ENCODE results near the gene TERT.
"Not testable (repeated sequence)": the region's sequence is repeated elsewhere in the genome, so short reads cannot be mapped to it uniquely, and the experiment has no call there.

DNA sequence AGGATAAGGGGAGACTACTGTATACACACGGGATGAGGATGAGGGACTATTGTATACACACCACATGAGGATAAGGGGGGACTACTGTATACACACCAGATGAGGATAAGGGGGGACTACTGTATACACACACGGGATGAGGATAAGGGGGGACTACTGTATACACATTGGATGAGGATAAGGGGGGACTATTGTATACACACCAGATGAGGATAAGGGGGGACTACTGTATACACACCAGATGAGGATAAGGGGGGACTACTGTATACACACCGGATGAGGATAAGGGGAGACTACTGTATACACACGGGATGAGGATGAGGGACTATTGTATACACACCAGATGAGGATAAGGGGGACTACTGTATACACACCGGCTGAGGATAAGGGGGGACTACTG lies 38.4 kb upstream of the TERT start:
- not testable (repeated sequence) for TF ChIP-seq CTCF (conservative IDR thresholded peaks at IDR 0.05; ENCODE audit: low read depth, low read length); EZH2phosphoT487 (IDR thresholded peaks at IDR 0.05; ENCODE audit: borderline replicate concordance, low read length); EZH2 (IDR thresholded peaks at IDR 0.05; ENCODE audit: low read length, unreplicated experiment)

All from PC-3 (cell line).